HepG2 (cell line): ENCODE data around the gene UGT1A8. TPM values are rescaled to one million over a fixed set of nuclear protein-coding genes. Genes with fewer than 3 reads are reported as not detected.

Experiments used
- ATAC-seq: fragments of 200-7000 bp; cut with Tn5 transposase; 3 replicates; pipeline ENCODE4 v1.9.1; 2020; ENCODE audit warnings: mild to moderate bottlenecking, moderate library complexity
- BruUV-seq: library from RNA; stranded (reverse); fragments of 400-500 nt; replicated peaks from 2 replicates; lab custom pipeline; 2021; lab: Mats Ljungman, UMichigan
- CTCF ChIA-PET: fragments of 300-600 bp; formaldehyde crosslinking; extraction: SDS; loops from one replicate; lab custom pipeline; 2021; ENCODE audit warnings: low total read pairs, inconsistent platforms, low intra/inter-chr PET ratio; lab: Yijun Ruan, JAX
- POLR2A ChIA-PET: fragments of 350-600 bp; sonication (Branson Sonifier 250); formaldehyde crosslinking; loops from one replicate; lab custom pipeline; 2020; ENCODE audit warnings: antibody characterized with exemption, inconsistent platforms; lab: Yijun Ruan, JAX
- DNase-seq: peaks from one replicate; pipeline ENCODE4 v3.0.0-alpha.2; 2015; ENCODE audit warnings: low spot score
- FAIRE-seq: peaks from 3 replicates; lab custom pipeline; 2011; peaks lifted over from hg19 to GRCh38; lab: Jason Lieb, UNC
- H2AFZ ChIP-seq: one replicate; pipeline ENCODE4 v1.6.1; 2011; ENCODE audit warnings: low read length, inconsistent platforms
- H3K27ac ChIP-seq: fragments of 300-600 bp; 3 replicates; pipeline ENCODE4 v1.8.0; 2011; ENCODE audit warnings: mixed run types, mild to moderate bottlenecking, mixed read lengths, low read length, inconsistent platforms; ENCODE audit not compliant: insufficient read depth; ENCODE audit errors: extremely low read length
- H3K27me3 ChIP-seq, 2 experiments: fragments of 200-600 bp in 1 of 2; 2 replicates in 1 of 2; 3 replicates in 1 of 2; pipeline versions ENCODE4 v1.6.0 to v1.8.0; 2011; ENCODE audit warnings: low read length in 2 of 2, mild to moderate bottlenecking in 2 of 2, moderate library complexity in 2 of 2, inconsistent platforms in 1 of 2; ENCODE audit not compliant: insufficient read depth in 2 of 2, control insufficient read depth in 1 of 2
- H3K36me3 ChIP-seq, 2 experiments: fragments of 200-600 bp in 1 of 2; replicated peaks in 1 of 2; 2 replicates in 1 of 2; 3 replicates in 1 of 2; pipeline versions ENCODE4 v1.5.1 to v1.8.0; 2011; ENCODE audit warnings: low read length in 2 of 2, inconsistent platforms in 1 of 2; ENCODE audit not compliant: insufficient read depth in 2 of 2, control insufficient read depth in 1 of 2
- H3K4me1 ChIP-seq: 2 replicates; pipeline ENCODE4 v1.5.1; 2012; ENCODE audit warnings: low read length, inconsistent platforms; ENCODE audit not compliant: insufficient read depth
- H3K4me2 ChIP-seq: 2 replicates; pipeline ENCODE4 v1.6.0; 2011; ENCODE audit warnings: low read depth, low read length, inconsistent platforms
- H3K4me3 ChIP-seq, 3 experiments: fragments of 200-600 bp in 1 of 3; sonication (generic), shearing (Covaris generic) in 1 of 3; replicated peaks in 1 of 3; 2 replicates each; pipeline ENCODE4 v1.5.1; 2011 to 2016; ENCODE audit warnings: low read length in 3 of 3, inconsistent platforms in 2 of 3, low read depth in 2 of 3, mild to moderate bottlenecking in 2 of 3, control low read depth in 1 of 3, mixed read lengths in 1 of 3; ENCODE audit not compliant: insufficient read depth in 1 of 3
- H3K79me2 ChIP-seq: one replicate; pipeline ENCODE4 v1.6.1; 2011; ENCODE audit warnings: low read length, inconsistent platforms; ENCODE audit not compliant: insufficient read depth
- H3K9ac ChIP-seq: 2 replicates; pipeline ENCODE4 v1.6.0; 2011; ENCODE audit warnings: mild to moderate bottlenecking, low read depth, low read length, inconsistent platforms; ENCODE audit not compliant: insufficient read depth
- H3K9me3 ChIP-seq: 2 replicates; pipeline ENCODE4 v1.5.1; 2012; ENCODE audit warnings: mild to moderate bottlenecking, low read length
- H4K20me1 ChIP-seq: 2 replicates; pipeline ENCODE4 v1.6.0; 2011; ENCODE audit warnings: inconsistent platforms, mild to moderate bottlenecking, low read length, moderate library complexity; ENCODE audit not compliant: insufficient read depth
- FOXP1 ChIP-seq, 2 experiments: fragments of 450-650 bp in 1 of 2; IDR thresholded peaks; 2 replicates each; pipeline ENCODE4 v1.6.1; 2017 to 2018; ENCODE audit warnings: antibody characterized with exemption in 1 of 2
- KLF13 ChIP-seq: sonication (generic); formaldehyde crosslinking; IDR thresholded peaks from 2 replicates; pipeline ENCODE4 v1.4.0; 2020; ENCODE audit warnings: mild to moderate bottlenecking, missing genetic modification reagents
- WGBS: methylation state at CpG from one replicate; pipeline ENCODE4 v1.1.6; 2017; ENCODE audit warnings: low lambda C conversion rate; 5-methylcytosine and 5-hydroxymethylcytosine counted together
- in situ Hi-C: cut with HindIII; loops from 2 replicates; pipeline ENCODE4 v1.10.0; 2017; ENCODE audit warnings: low pct_unique_long_range_greater_than_20kb; ENCODE audit not compliant: extremely low pct_ligation_motif_present
- intact Hi-C: fragments of 100-400 bp; cut with micrococcal nuclease; formaldehyde crosslinking; loops from one replicate; pipeline ENCODE4 v1.10.0; 2022; ENCODE audit not compliant: unreplicated experiment
- polyA plus RNA-seq, 8 experiments: library from polyadenylated mRNA; depleted of rRNA in 3 of 8; stranded (reverse) in 7 of 8; unstranded in 1 of 8; fragments of >200 nt; fragmentation: Illumina TruSeq in 4 of 8; extraction: Trizol in 4 of 8; gene quantifications; 2 replicates each; pipeline versions ENCODE4 v1.2.1 to v1.2.3, GENCODE V29; 2011 to 2016; ENCODE audit warnings: low read depth in 4 of 8, missing spikeins in 1 of 8, mixed read lengths in 1 of 8; ENCODE audit not compliant: insufficient read depth in 1 of 8
- total RNA-seq, 5 experiments: library from RNA; depleted of rRNA; stranded (reverse); fragments of >200 nt; fragmentation: Illumina TruSeq; extraction: Trizol; gene quantifications; 2 replicates each; pipeline ENCODE4 v1.2.3, GENCODE V29; 2016; ENCODE audit warnings: low read depth in 1 of 5
- TF ChIP-seq, protein P1 (sequence below): sonication (generic); formaldehyde crosslinking; IDR thresholded peaks from 2 replicates; pipeline ENCODE4 v1.8.0; 2022; ENCODE audit warnings: missing genetic modification reagents, mild to moderate bottlenecking, inconsistent platforms, borderline replicate concordance
- TF ChIP-seq, protein P2 (sequence below): sonication (generic); formaldehyde crosslinking; IDR thresholded peaks from 2 replicates; pipeline ENCODE4 v1.5.0; 2020; ENCODE audit warnings: mild to moderate bottlenecking, missing genetic modification reagents
- TF ChIP-seq, protein P3 (sequence below): sonication (generic); formaldehyde crosslinking; IDR thresholded peaks from 2 replicates; pipeline ENCODE4 v1.5.1; 2020; ENCODE audit warnings: missing genetic modification reagents, mild to moderate bottlenecking, borderline replicate concordance

The UGT1A8 gene
- total and polyA plus RNA-seq, 2 of the 13 experiments (the other 11 are each of a cell fraction or from before 2014, with no cell fraction given): not detected

GRCh38 chr2:233772583-233772982, 155.2 kb downstream of the UGT1A8 start (continued):
- TF ChIP-seq, protein P1, sequence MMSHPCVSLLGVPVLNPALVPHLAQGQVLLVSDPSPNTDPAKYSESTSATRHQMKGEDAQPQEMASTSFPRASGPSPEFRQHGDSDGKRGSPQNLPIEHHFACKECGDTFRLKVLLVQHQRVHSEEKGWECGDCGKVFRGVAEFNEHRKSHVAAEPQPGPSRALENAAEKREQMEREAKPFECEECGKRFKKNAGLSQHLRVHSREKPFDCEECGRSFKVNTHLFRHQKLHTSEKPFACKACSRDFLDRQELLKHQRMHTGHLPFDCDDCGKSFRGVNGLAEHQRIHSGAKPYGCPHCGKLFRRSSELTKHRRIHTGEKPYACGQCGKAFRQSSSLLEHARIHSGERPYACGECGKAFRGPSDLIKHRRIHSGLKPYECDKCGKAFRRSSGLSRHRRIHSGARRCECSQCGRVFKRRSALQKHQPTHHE (CRISPR knock-in tag): no peak
- TF ChIP-seq, protein P2, sequence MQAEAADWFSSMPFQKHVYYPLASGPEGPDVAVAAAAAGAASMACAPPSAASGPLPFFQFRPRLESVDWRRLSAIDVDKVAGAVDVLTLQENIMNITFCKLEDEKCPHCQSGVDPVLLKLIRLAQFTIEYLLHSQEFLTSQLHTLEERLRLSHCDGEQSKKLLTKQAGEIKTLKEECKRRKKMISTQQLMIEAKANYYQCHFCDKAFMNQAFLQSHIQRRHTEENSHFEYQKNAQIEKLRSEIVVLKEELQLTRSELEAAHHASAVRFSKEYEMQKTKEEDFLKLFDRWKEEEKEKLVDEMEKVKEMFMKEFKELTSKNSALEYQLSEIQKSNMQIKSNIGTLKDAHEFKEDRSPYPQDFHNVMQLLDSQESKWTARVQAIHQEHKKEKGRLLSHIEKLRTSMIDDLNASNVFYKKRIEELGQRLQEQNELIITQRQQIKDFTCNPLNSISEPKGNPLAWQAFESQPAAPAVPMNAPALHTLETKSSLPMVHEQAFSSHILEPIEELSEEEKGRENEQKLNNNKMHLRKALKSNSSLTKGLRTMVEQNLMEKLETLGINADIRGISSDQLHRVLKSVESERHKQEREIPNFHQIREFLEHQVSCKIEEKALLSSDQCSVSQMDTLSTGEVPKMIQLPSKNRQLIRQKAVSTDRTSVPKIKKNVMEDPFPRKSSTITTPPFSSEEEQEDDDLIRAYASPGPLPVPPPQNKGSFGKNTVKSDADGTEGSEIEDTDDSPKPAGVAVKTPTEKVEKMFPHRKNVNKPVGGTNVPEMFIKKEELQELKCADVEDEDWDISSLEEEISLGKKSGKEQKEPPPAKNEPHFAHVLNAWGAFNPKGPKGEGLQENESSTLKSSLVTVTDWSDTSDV (CRISPR knock-in tag): no peak

- Histone ChIP-seq H4K20me1 (no peaks in the 10 kb centered on the region), H3K4me3 (no peak overlapping the region), H3K4me2 (no peak overlapping the region), H3K27ac (no peak overlapping the region), H2AFZ (no peak overlapping the region), H3K9me3 (peaks cover 5% of the 10 kb centered on the region; the same call in 1 of the 2 replicates), H3K79me2 (no peaks in the 10 kb centered on the region), H3K27me3 (peaks cover 3 to 53% of the 10 kb centered on the region in 2 experiments; a peak in 4 of 5 replicates), H3K36me3 (no peaks in the 10 kb centered on the region), H3K9ac (no peak overlapping the region), H3K4me1 (no peaks in the 10 kb centered on the region)
- 63% methylated on average over 5 of the region's 5 CpGs for WGBS
- BruUV-seq: no TSS peak
- ATAC-seq: no peak
- no peak for DNase-seq
- POLR2A ChIA-PET: no interaction called here
- CTCF ChIA-PET: no interaction called here
- TF ChIP-seq, protein P3, sequence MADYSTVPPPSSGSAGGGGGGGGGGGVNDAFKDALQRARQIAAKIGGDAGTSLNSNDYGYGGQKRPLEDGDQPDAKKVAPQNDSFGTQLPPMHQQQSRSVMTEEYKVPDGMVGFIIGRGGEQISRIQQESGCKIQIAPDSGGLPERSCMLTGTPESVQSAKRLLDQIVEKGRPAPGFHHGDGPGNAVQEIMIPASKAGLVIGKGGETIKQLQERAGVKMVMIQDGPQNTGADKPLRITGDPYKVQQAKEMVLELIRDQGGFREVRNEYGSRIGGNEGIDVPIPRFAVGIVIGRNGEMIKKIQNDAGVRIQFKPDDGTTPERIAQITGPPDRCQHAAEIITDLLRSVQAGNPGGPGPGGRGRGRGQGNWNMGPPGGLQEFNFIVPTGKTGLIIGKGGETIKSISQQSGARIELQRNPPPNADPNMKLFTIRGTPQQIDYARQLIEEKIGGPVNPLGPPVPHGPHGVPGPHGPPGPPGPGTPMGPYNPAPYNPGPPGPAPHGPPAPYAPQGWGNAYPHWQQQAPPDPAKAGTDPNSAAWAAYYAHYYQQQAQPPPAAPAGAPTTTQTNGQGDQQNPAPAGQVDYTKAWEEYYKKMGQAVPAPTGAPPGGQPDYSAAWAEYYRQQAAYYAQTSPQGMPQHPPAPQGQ: no peak
- TF ChIP-seq FOXP1 (IDR thresholded peaks at IDR 0.05) (0 out of 2 replicates have a peak, but pooled peaks have one; percentile 58), FOXP1 (CRISPR knock-in tag; IDR thresholded peaks at IDR 0.05) (no peak), KLF13 (CRISPR knock-in tag) (no peak)
- intact Hi-C loops (no loop called here), in situ Hi-C loops (no loop called here)
- FAIRE-seq: no peak
Measured at GRCh38 chr2:233773854-233774253, 156.4 kb downstream of the UGT1A8 start.
